Prostate gland (tissue), 2 donors: ENCODE measurements around the gene B3GALT6. TPM values are rescaled to one million over a fixed set of nuclear protein-coding genes. Genes with fewer than 3 reads are reported as not detected.

Experiments
- DNase-seq: peaks from one replicate; pipeline ENCODE4 v3.0.0-alpha.2; 2019; ENCODE audit warnings: low spot score
- H3K27ac ChIP-seq, 2 donors: fragments of 200-600 bp; sonication (generic); 2 replicates each; pipeline ENCODE4 v1.5.1; 2017 to 2019
- H3K27me3 ChIP-seq: fragments of 200-600 bp; sonication (generic); replicated peaks from 2 replicates; pipeline ENCODE4 v1.5.1; 2019; ENCODE audit not compliant: insufficient read depth
- H3K36me3 ChIP-seq, 2 donors: fragments of 200-600 bp; sonication (generic); 1 replicate in 1 of 2; 2 replicates in 1 of 2; pipeline versions ENCODE4 v1.5.1 to v1.8.1; 2017 to 2019
- H3K4me1 ChIP-seq: fragments of 200-600 bp; sonication (generic); replicated peaks from 2 replicates; pipeline ENCODE4 v1.5.1; 2019
- H3K4me3 ChIP-seq, 2 donors: fragments of 200-600 bp; sonication (generic); 2 replicates each; pipeline ENCODE4 v1.5.1; 2017 to 2019
- H3K9me3 ChIP-seq: fragments of 200-600 bp; sonication (generic); 2 replicates; pipeline ENCODE4 v1.5.1; 2017
- POLR2A ChIP-seq: fragments of 450-650 bp; IDR thresholded peaks from one replicate; pipeline ENCODE4 v1.6.1; 2016; ENCODE audit warnings: antibody characterized with exemption, mild to moderate bottlenecking
- POLR2AphosphoS5 ChIP-seq: sonication (generic); formaldehyde crosslinking; IDR thresholded peaks from one replicate; pipeline ENCODE4 v1.6.1; 2017; ENCODE audit warnings: antibody characterized with exemption
- WGBS: methylation state at CpG from one replicate; pipeline ENCODE4 v1.1.5; 2018; 5-methylcytosine and 5-hydroxymethylcytosine counted together
- intact Hi-C: fragments of 100-400 bp; cut with DNase I; formaldehyde crosslinking; loops from one replicate; pipeline ENCODE4 v1.14.2; 2022
- total RNA-seq, 2 donors: library from RNA; depleted of rRNA; stranded (reverse); fragments of >200 nt; gene quantifications; one replicate each; pipeline ENCODE4 v1.1.0, GENCODE V29; 2016
- TF ChIP-seq, protein P1 (sequence below), 4 experiments: fragments of 200-600 bp in 2 of 4; fragments of 450-650 bp in 2 of 4; sonication (generic) in 2 of 4; IDR thresholded peaks; 1 replicate in 3 of 4; 2 replicates in 1 of 4; pipeline ENCODE4 v1.5.1; 2016 to 2019; ENCODE audit warnings: antibody characterized with exemption in 4 of 4, mild to moderate bottlenecking in 2 of 4, moderate library complexity in 2 of 4

B3GALT6 gene
- total RNA-seq, 2 donors from 2014 or later, result 29.6 to 41.5 TPM

DNA sequence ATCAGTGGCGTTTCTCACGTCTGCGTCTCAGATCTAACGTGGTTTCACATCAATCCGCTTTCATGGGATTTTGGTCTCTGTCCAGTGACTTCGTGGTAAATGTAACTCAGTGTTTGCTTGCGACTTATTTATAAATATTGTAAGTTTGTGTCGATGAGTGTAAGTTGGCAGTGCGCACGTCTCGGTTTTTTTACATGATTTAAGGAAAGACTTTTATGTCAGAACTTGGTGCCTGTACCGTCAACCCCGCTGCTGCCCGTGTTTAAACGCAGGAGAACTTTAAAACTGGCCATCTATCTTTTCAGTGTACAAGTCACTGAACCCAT lies 1.5 kb downstream of the B3GALT6 start:
- Histone ChIP-seq H3K36me3 (peaks cover 0 to 2% of the 10 kb centered on the region in 2 donors), H3K27ac (no peak overlapping the region), H3K4me1 (peaks cover 15% of the 10 kb centered on the region), H3K27me3 (no peaks in the 10 kb centered on the region), H3K4me3 (no peak overlapping the region), H3K9me3 (no peaks in the 10 kb centered on the region)
- DNase-seq, result no peak
- intact Hi-C loops, result no loop called here
- TF ChIP-seq POLR2AphosphoS5 (no peak), POLR2A (no peak)
- TF ChIP-seq, protein P1, sequence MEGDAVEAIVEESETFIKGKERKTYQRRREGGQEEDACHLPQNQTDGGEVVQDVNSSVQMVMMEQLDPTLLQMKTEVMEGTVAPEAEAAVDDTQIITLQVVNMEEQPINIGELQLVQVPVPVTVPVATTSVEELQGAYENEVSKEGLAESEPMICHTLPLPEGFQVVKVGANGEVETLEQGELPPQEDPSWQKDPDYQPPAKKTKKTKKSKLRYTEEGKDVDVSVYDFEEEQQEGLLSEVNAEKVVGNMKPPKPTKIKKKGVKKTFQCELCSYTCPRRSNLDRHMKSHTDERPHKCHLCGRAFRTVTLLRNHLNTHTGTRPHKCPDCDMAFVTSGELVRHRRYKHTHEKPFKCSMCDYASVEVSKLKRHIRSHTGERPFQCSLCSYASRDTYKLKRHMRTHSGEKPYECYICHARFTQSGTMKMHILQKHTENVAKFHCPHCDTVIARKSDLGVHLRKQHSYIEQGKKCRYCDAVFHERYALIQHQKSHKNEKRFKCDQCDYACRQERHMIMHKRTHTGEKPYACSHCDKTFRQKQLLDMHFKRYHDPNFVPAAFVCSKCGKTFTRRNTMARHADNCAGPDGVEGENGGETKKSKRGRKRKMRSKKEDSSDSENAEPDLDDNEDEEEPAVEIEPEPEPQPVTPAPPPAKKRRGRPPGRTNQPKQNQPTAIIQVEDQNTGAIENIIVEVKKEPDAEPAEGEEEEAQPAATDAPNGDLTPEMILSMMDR (IDR thresholded peaks at IDR 0.05), result no peak
- WGBS, result 89% methylated on average over 15 of the region's 15 CpGs

DNA sequence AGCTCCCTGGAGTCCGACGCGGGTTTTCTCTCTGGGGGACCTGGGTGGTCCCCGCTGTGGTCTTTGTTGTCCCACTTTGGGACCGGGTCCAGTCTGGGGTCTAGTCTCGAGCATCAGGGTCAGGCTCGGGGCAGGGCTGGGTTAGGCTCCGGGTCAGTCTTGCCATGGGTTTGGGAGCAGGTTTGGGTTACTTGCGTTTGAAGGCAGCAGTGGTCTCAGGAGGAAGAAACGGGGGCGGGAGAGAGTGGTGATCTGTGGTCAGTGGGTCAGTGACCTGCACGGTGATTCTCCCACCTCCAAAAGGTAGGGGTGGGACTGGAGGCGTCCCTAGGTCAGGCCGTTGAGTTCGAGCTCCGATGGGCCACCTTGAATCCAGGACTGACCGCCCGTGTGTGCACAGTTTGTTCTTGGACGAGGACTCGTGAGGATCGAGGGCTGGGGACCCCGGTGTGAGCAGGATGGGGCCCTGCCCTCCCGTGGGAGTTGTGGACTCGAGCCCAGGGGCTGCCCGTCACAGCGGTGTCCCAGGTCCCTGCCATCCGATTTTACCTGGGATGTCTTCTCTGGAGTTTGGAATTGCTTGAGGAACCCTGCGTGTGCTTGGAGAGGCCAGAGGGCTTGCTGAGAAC lies 2.3 kb downstream of the B3GALT6 start:
- TF ChIP-seq, protein P1 (IDR thresholded peaks at IDR 0.05), result no peak
- no peak for TF ChIP-seq POLR2AphosphoS5
- TF ChIP-seq POLR2A, result no peak
- 93% methylated on average over 28 of the region's 28 CpGs for WGBS
- intact Hi-C loops, result no loop called here
- DNase-seq, result no peak
- H3K4me1 ChIP-seq, result peaks cover 15% of the 10 kb centered on the region
- no peak overlapping the region for H3K27ac ChIP-seq
- no peak overlapping the region for H3K4me3 ChIP-seq
- no peaks in the 10 kb centered on the region for H3K9me3 ChIP-seq
- H3K27me3 ChIP-seq, result no peaks in the 10 kb centered on the region
- no peaks in the 10 kb centered on the region for H3K36me3 ChIP-seq

DNA sequence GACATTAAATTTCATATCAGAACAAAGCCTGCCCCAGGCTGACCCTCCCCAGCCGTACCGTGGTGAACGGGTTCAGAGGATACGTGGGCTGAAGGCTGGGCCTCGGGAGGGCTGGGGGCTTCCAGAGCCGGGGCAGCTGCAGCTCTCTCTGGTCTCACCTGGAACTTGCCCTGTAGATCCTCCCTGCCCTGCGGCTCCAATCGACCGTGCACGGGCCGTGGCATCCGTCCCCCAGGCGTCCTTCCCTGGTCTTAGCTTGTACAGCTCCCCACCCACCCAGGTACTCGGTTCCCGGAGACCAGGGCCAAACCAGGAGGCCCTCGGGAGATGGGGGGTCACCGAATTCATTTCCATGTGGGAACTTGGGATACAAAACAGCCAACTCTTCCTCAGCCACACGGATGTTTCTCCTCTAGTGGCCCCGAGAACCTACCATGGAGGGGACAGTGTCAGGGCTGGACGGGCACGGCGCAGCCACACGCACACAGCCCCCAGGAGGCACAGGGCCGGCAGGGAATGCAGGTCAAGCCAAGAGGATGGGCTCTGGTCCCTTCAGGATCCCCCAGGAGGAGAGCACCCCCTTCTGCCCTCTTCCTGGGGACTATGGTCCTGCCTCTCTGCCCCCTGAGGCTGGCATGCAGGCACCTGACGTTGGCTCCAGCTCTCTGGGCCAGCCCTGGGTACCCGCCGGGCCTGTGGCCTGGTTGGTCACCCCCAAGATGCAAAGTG lies 3.1 kb downstream of the B3GALT6 start:
- no peak overlapping the region for H3K4me3 ChIP-seq
- TF ChIP-seq POLR2AphosphoS5, result no peak
- TF ChIP-seq, protein P1 (IDR thresholded peaks at IDR 0.05), result no peak
- no peak for TF ChIP-seq POLR2A
- intact Hi-C loops, result no loop called here
- H3K27ac ChIP-seq, result no peak overlapping the region
- DNase-seq, result no peak
- no peaks in the 10 kb centered on the region for H3K36me3 ChIP-seq
- no peaks in the 10 kb centered on the region for H3K27me3 ChIP-seq
- no peaks in the 10 kb centered on the region for H3K9me3 ChIP-seq
- peaks cover 6% of the 10 kb centered on the region for H3K4me1 ChIP-seq
- 85% methylated on average over 27 of the region's 27 CpGs for WGBS

DNA sequence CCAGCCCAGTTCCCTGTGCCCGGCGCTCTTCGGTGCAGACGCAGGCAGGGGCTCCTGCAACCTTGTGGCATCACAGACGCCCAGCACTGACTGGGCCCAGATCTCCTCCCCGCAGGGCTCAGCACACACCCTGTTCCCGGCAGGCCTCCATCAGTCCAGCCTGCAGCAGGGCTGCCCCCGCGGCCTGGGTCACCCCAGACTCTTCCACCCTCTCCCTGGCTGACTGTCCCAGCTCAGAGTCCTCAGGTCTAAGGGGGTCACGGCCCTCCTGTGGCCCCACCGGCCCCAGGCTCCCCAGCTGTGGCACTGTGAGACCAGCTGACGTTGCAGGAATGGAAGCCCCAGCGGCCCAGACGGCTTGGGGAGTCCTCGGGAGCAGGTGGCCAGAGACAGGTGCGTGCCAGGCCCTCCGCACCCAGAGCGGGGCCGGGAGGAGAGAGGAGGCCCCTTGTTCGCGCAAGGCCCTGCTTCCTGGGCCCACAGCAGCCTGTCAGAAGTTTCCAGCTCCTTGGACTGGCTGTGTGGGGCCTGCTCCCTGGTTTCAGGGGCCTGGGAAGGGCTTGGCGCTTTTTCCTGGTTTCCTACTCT lies 4.2 kb downstream of the B3GALT6 start:
- no peaks in the 10 kb centered on the region for H3K27me3 ChIP-seq
- TF ChIP-seq POLR2AphosphoS5 (no peak), POLR2A (no peak)
- TF ChIP-seq, protein P1 (IDR thresholded peaks at IDR 0.05), result no peak

More for the DNA sequence above, 4.2 kb downstream of the B3GALT6 start:
- WGBS, result 86% methylated on average over 18 of the region's 22 CpGs
- Histone ChIP-seq H3K9me3 (no peaks in the 10 kb centered on the region), H3K4me1 (no peaks in the 10 kb centered on the region), H3K4me3 (no peak overlapping the region), H3K27ac (no peak overlapping the region), H3K36me3 (no peaks in the 10 kb centered on the region)
- no peak for DNase-seq
- intact Hi-C loops, result no loop called here
